Ovary (tissue), 3 donors: Measurements from ENCODE around the gene CAPZB.

Experiments
- EP300 ChIP-seq: sonication (generic); formaldehyde crosslinking; IDR thresholded peaks from one replicate; pipeline ENCODE4 v1.6.1; 2017; ENCODE audit warnings: antibody characterized with exemption
- POLR2A ChIP-seq: fragments of 450-650 bp; IDR thresholded peaks from one replicate; pipeline ENCODE4 v1.6.1; 2017; ENCODE audit warnings: antibody characterized with exemption, mild to moderate bottlenecking, moderate library complexity
- TF ChIP-seq, protein P1 (sequence below), 3 donors: fragments of 450-650 bp in 2 of 3; fragments of 200-600 bp in 1 of 3; IDR thresholded peaks; one replicate each; pipeline versions ENCODE4 v1.5.1 to v1.8.0; 2016 to 2022; ENCODE audit warnings: antibody characterized with exemption in 3 of 3, mild to moderate bottlenecking in 1 of 3
- donor health status: DM: no; HTN: no; CAD: no.

DNA sequence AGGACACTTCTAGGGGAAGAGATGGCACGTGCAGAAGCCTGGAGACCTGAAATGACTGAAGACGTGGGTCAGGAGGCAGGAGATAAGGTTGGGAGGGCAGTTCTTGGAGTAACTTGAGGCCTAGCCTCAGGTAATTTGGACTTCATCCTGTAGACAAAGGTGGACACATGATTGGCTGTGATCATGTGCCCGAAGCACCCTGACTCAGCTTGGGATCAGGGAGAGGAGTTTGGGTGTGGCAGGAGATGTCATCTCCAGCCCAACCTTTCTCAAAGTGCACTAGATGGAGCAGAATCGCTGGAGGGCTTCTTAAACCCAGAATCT, 171.7 kb downstream of the CAPZB start:
- TF ChIP-seq, protein P1, sequence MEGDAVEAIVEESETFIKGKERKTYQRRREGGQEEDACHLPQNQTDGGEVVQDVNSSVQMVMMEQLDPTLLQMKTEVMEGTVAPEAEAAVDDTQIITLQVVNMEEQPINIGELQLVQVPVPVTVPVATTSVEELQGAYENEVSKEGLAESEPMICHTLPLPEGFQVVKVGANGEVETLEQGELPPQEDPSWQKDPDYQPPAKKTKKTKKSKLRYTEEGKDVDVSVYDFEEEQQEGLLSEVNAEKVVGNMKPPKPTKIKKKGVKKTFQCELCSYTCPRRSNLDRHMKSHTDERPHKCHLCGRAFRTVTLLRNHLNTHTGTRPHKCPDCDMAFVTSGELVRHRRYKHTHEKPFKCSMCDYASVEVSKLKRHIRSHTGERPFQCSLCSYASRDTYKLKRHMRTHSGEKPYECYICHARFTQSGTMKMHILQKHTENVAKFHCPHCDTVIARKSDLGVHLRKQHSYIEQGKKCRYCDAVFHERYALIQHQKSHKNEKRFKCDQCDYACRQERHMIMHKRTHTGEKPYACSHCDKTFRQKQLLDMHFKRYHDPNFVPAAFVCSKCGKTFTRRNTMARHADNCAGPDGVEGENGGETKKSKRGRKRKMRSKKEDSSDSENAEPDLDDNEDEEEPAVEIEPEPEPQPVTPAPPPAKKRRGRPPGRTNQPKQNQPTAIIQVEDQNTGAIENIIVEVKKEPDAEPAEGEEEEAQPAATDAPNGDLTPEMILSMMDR (IDR thresholded peaks at IDR 0.05): no peak
- TF ChIP-seq POLR2A (no peak), EP300 (no peak)
